Heart left ventricle (tissue), 13 donors: ENCODE measurements around the gene AMPD3.

ENCODE experiments used
- POLR2A ChIP-seq, 2 donors: fragments of 450-650 bp; IDR thresholded peaks; one replicate each; pipeline ENCODE4 v1.6.1; 2017; ENCODE audit warnings: antibody characterized with exemption in 2 of 2, mild to moderate bottlenecking in 2 of 2, moderate library complexity in 2 of 2
- TF ChIP-seq, protein P1 (sequence below), 12 donors: fragments of 200-600 bp; sonication (generic) in 4 of 12; IDR thresholded peaks; one replicate each; pipeline versions ENCODE4 v1.5.0 to v1.8.0; 2018 to 2022; ENCODE audit warnings: antibody characterized with exemption in 12 of 12, mild to moderate bottlenecking in 5 of 12
- donor health status: ischemic (EF 13 %, LVEDD 7.1; RV severe dilation, severe dysfunction).
- donor health status: DM: no; HTN: yes; CAD: no.
- donor health status: DM: no; HTN: no; CAD: no.
- donor health status: ischemic (EF 25% LVEDD 6.9; RV normal size, moderate dysfunction).
- donor health status: ischemic (EF 25% LVEDD 5.7; RV mildly dilated, moderate dysfunction).
- donor health status: ischemic (EF 35%, LVEDD 5.7; RV mildly dilated, moderate dysfunction).
- donor health status: nonischemic (EF 11% LVEDD 7.7; RV severe dilation, severe dysfunction).
- donor health status: DM: yes; HTN: yes; CAD: no.
- donor health status: PGD.
- donor health status: ischemic (EF 29% LVEDD 5.4; RV normal size, mild dysfunction).
- donor health status: nonischemic (EF 23%, LVEDD 6.1; RV moderate dilation, normal function).

DNA sequence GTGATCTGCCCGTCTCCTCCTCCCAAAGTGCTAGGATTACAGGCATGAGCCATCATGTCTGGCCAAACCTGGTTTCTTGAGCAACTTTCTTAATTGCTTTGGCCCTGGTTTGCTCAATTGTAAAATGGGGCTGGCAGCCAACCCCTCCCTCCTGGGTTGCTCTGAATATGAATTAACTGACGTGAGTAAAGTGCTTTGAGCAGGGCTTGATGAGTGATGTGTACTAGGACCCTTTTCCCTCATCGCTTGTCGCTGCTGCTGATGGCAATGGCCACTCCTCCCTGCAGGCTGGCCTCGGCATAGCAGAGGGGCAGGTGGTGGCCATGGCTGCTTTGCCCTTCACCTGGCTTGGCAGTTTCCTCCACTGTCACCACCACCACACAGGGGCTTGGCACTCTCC is 44.4 kb downstream of the AMPD3 start:
- TF ChIP-seq, protein P1, sequence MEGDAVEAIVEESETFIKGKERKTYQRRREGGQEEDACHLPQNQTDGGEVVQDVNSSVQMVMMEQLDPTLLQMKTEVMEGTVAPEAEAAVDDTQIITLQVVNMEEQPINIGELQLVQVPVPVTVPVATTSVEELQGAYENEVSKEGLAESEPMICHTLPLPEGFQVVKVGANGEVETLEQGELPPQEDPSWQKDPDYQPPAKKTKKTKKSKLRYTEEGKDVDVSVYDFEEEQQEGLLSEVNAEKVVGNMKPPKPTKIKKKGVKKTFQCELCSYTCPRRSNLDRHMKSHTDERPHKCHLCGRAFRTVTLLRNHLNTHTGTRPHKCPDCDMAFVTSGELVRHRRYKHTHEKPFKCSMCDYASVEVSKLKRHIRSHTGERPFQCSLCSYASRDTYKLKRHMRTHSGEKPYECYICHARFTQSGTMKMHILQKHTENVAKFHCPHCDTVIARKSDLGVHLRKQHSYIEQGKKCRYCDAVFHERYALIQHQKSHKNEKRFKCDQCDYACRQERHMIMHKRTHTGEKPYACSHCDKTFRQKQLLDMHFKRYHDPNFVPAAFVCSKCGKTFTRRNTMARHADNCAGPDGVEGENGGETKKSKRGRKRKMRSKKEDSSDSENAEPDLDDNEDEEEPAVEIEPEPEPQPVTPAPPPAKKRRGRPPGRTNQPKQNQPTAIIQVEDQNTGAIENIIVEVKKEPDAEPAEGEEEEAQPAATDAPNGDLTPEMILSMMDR (IDR thresholded peaks at IDR 0.05): no peak
- TF ChIP-seq POLR2A (IDR thresholded peaks at IDR 0.05): no peak
